ENCODE results near the gene AATK. TPM values are rescaled to one million over a fixed set of nuclear protein-coding genes. Genes with fewer than 3 reads are reported as not detected.

Gene AATK
- total and polyA plus RNA-seq, 9 of the 15 experiments (the other 6 are each of a cell fraction or from before 2014, with no cell fraction given), result 0.11 to 0.55 (median 0.38) TPM; not detected in 5

- DNase-seq (ENCODE audit: extremely low read depth in 1 of 4, low spot score in 3 of 4) (no peak), ATAC-seq (no peak), FAIRE-seq (no peak)
- Histone ChIP-seq H3K79me2 (ENCODE audit: control insufficient read depth, insufficient read depth, low read length) (no peaks in the 10 kb centered on the region), H3K36me3 (ENCODE audit: control insufficient read depth, insufficient read depth, low read length) (peaks cover 5% of the 10 kb centered on the region; the same call in 1 of the 3 replicates), H4K20me1 (replicated peaks; ENCODE audit: control insufficient read depth, insufficient read depth, low read length) (0 out of 2 replicates have a peak, but pooled peaks cover 10% of the 10 kb centered on the region), H3K9me3 (replicated peaks; ENCODE audit: control insufficient read depth, insufficient read depth, low read depth, low read length) (no peaks in the 10 kb centered on the region), H3K27me3 (ENCODE audit: control insufficient read depth in 2 of 2, insufficient read depth in 2 of 2, low read length in 2 of 2) (no peaks in the 10 kb centered on the region), H3K4me1 (replicated peaks in 1 of 2; ENCODE audit: control insufficient read depth in 2 of 2, insufficient read depth in 2 of 2, low read length in 2 of 2) (peaks cover 0 to 74% of the 10 kb centered on the region in 2 experiments; a peak in 4 of 5 replicates), H3K4me2 (ENCODE audit: insufficient read depth, low read length) (no peak overlapping the region), H3K4me3 (no peak overlapping the region), H3K9ac (ENCODE audit: insufficient read depth in 1 of 2, low read depth in 2 of 2, low read length in 2 of 2) (no peak overlapping the region), H3K27ac (ENCODE audit: extremely low read depth, low read depth, low read length) (no peak overlapping the region), H3K9me1 (ENCODE audit: control insufficient read depth, insufficient read depth, low read length) (peaks cover 2% of the 10 kb centered on the region), H2AFZ (ENCODE audit: low read depth, low read length) (no peak overlapping the region)
- ChIA-PET CTCF (ENCODE audit: low intra/inter-chr PET ratio) (no interaction called here), POLR2A (interaction anchor here (0.9 to 1.9 kb wide), 3 partner anchors 8 to 684 kb away, joined by 3 to 4 read pairs (median 3); partner anchors contain the start of gene BAIAP2)
- in situ Hi-C loops (cut with MboI) (no loop called here), intact Hi-C loops (cut with micrococcal nuclease) (no loop called here)
- TF ChIP-seq ZNF695 (CRISPR knock-in tag; IDR thresholded peaks at IDR 0.05), result no peak
- TF ChIP-seq ZFP1 (CRISPR knock-in tag; IDR thresholded peaks at IDR 0.05), result no peak
- no peak for TF ChIP-seq MXI1 (IDR thresholded peaks at IDR 0.05; ENCODE audit: low read depth, low read length)
- 0 out of 2 replicates have a peak, but pooled peaks have one; percentile 13 for TF ChIP-seq ZNF263 (CRISPR knock-in tag; IDR thresholded peaks at IDR 0.05; ENCODE audit: borderline replicate concordance)
- TF ChIP-seq BDP1 (IDR thresholded peaks at IDR 0.05; ENCODE audit: insufficient read depth, insufficient read length), result no peak
- TF ChIP-seq ZNF184 (CRISPR knock-in tag; IDR thresholded peaks at IDR 0.05), result no peak
- TF ChIP-seq SMARCB1 (IDR thresholded peaks at IDR 0.05; ENCODE audit: insufficient read length, low read depth), result no peak
- no peak for TF ChIP-seq ZNF717 (CRISPR knock-in tag; IDR thresholded peaks at IDR 0.05)
- 71% methylated on average over 17 of the region's 22 CpGs for WGBS (ENCODE audit: insufficient coverage, low coverage, missing lambda C conversion rate)
- no TSS peak for BruUV-seq (replicated peaks)
Observed at GRCh38 chr17:81115749-81116464, 50.1 kb downstream of the AATK start.
